Uterus (tissue), 2 donors: ENCODE results near the gene PCID2.

Experiments
- POLR2A ChIP-seq, 2 donors: fragments of 450-650 bp; IDR thresholded peaks; one replicate each; pipeline ENCODE4 v1.6.1; 2016; ENCODE audit warnings: antibody characterized with exemption in 2 of 2, mild to moderate bottlenecking in 1 of 2, moderate library complexity in 1 of 2
- TF ChIP-seq, protein P1 (sequence below), 4 experiments: fragments of 200-600 bp in 2 of 4; fragments of 450-650 bp in 2 of 4; sonication (generic) in 2 of 4; IDR thresholded peaks; one replicate each; pipeline ENCODE4 v1.5.1; 2016 to 2019; ENCODE audit warnings: antibody characterized with exemption in 4 of 4, mild to moderate bottlenecking in 2 of 4, moderate library complexity in 1 of 4

GRCh38 chr13:113145911-113146598, 62.4 kb downstream of the PCID2 start:
- TF ChIP-seq, protein P1, sequence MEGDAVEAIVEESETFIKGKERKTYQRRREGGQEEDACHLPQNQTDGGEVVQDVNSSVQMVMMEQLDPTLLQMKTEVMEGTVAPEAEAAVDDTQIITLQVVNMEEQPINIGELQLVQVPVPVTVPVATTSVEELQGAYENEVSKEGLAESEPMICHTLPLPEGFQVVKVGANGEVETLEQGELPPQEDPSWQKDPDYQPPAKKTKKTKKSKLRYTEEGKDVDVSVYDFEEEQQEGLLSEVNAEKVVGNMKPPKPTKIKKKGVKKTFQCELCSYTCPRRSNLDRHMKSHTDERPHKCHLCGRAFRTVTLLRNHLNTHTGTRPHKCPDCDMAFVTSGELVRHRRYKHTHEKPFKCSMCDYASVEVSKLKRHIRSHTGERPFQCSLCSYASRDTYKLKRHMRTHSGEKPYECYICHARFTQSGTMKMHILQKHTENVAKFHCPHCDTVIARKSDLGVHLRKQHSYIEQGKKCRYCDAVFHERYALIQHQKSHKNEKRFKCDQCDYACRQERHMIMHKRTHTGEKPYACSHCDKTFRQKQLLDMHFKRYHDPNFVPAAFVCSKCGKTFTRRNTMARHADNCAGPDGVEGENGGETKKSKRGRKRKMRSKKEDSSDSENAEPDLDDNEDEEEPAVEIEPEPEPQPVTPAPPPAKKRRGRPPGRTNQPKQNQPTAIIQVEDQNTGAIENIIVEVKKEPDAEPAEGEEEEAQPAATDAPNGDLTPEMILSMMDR (IDR thresholded peaks at IDR 0.05), result no peak
- no peak for TF ChIP-seq POLR2A (IDR thresholded peaks at IDR 0.05)
